GM12878 (cell line): Measurements from ENCODE around the gene SPSB3. TPM values are rescaled to one million over a fixed set of nuclear protein-coding genes. Genes with fewer than 3 reads are reported as not detected.

Experiments
- ATAC-seq: fragments of 200-7000 bp; cut with Tn5 transposase; 3 replicates; pipeline ENCODE4 v1.9.1; 2020; ENCODE audit warnings: mild to moderate bottlenecking, moderate library complexity
- BruUV-seq: library from RNA; stranded (reverse); fragments of 400-500 nt; replicated peaks from 2 replicates; lab custom pipeline; 2021; lab: Mats Ljungman, UMichigan
- CTCF ChIA-PET: fragments of 300-600 bp; sonication (Branson Sonifier 250); formaldehyde crosslinking; extraction: SDS; loops from one replicate; lab custom pipeline; 2021; ENCODE audit warnings: inconsistent platforms; lab: Yijun Ruan, JAX
- POLR2A ChIA-PET: fragments of 350-600 bp; formaldehyde crosslinking; extraction: SDS; loops from one replicate; lab custom pipeline; 2021; ENCODE audit warnings: inconsistent platforms; lab: Charles Lee
- RAD21 ChIA-PET: fragments of 300-600 bp; sonication (Branson Sonifier 250); formaldehyde crosslinking; loops from one replicate; lab custom pipeline; 2023; ENCODE audit warnings: antibody characterized with exemption; ENCODE audit not compliant: unreplicated experiment; lab: Charles Lee
- SMC1A ChIA-PET: fragments of 300-600 bp; sonication (Branson Sonifier 250); formaldehyde crosslinking; loops from one replicate; lab custom pipeline; 2023; ENCODE audit not compliant: unreplicated experiment, uncharacterized antibody; lab: Charles Lee
- DNase-seq: peaks from one replicate; pipeline ENCODE4 v3.0.0-alpha.2; 2011; ENCODE audit warnings: low read depth, low spot score
- FAIRE-seq: peaks from 3 replicates; lab custom pipeline; 2011; peaks lifted over from hg19 to GRCh38; lab: Jason Lieb, UNC
- H2AFZ ChIP-seq: 2 replicates; pipeline ENCODE4 v1.6.0; 2011; ENCODE audit warnings: low read depth, low read length, control low read depth; ENCODE audit not compliant: control insufficient read depth
- H3K27ac ChIP-seq: 2 replicates; pipeline ENCODE4 v1.5.1; 2011; ENCODE audit warnings: control low read depth; ENCODE audit not compliant: control insufficient read depth, insufficient read depth
- H3K27me3 ChIP-seq, 2 experiments: replicated peaks in 1 of 2; 2 replicates each; pipeline versions ENCODE4 v1.6.0 to v1.6.1; 2011; ENCODE audit warnings: low read length in 1 of 2; ENCODE audit not compliant: control insufficient read depth in 2 of 2, insufficient read depth in 2 of 2
- H3K36me3 ChIP-seq, 2 experiments: 2 replicates each; pipeline ENCODE4 v1.5.1; 2011; ENCODE audit warnings: low read length in 1 of 2; ENCODE audit not compliant: control insufficient read depth in 2 of 2, insufficient read depth in 2 of 2
- H3K4me1 ChIP-seq: 2 replicates; pipeline ENCODE4 v1.6.1; 2011; ENCODE audit warnings: mild to moderate bottlenecking, low read length, moderate library complexity, mixed read lengths; ENCODE audit not compliant: control insufficient read depth, insufficient read depth
- H3K4me2 ChIP-seq: 2 replicates; pipeline ENCODE4 v1.6.0; 2011; ENCODE audit warnings: control low read depth; ENCODE audit not compliant: control insufficient read depth, insufficient read depth
- H3K4me3 ChIP-seq: fragments of 200-600 bp; sonication (generic); 2 replicates; pipeline ENCODE4 v1.5.1; 2016
- H3K79me2 ChIP-seq: 2 replicates; pipeline ENCODE4 v1.6.0; 2011; ENCODE audit warnings: low read length; ENCODE audit not compliant: control insufficient read depth, insufficient read depth
- H3K9ac ChIP-seq: 2 replicates; pipeline ENCODE4 v1.8.0; 2011; ENCODE audit warnings: low read length, control low read depth, mixed read lengths; ENCODE audit not compliant: control insufficient read depth, insufficient read depth
- H3K9me3 ChIP-seq: replicated peaks from 3 replicates; pipeline ENCODE4 v1.5.1; 2011; ENCODE audit warnings: mild to moderate bottlenecking, low read length; ENCODE audit not compliant: control insufficient read depth, insufficient read depth
- H4K20me1 ChIP-seq: 2 replicates; pipeline ENCODE4 v1.6.0; 2011; ENCODE audit not compliant: control insufficient read depth, insufficient read depth
- BACH1 ChIP-seq: fragments of 450-650 bp; IDR thresholded peaks from 2 replicates; pipeline ENCODE4 v1.6.1; 2017; ENCODE audit warnings: mild to moderate bottlenecking, borderline replicate concordance
- BCL11A ChIP-seq: IDR thresholded peaks from 2 replicates; pipeline ENCODE4 v1.6.1; 2011; ENCODE audit warnings: low read depth, low read length
- BHLHE40 ChIP-seq, 2 experiments: fragments of 450-650 bp in 1 of 2; IDR thresholded peaks; 2 replicates each; pipeline ENCODE4 v1.6.1; 2011 to 2017; ENCODE audit warnings: low read depth in 2 of 2, borderline replicate concordance in 1 of 2, improper control_type of control experiment in 1 of 2, low read length in 1 of 2, mild to moderate bottlenecking in 1 of 2
- CREB1 ChIP-seq: IDR thresholded peaks from 2 replicates; pipeline ENCODE4 v1.6.1; 2012; ENCODE audit warnings: low read depth, mild to moderate bottlenecking, inconsistent platforms
- EED ChIP-seq: sonication (generic); IDR thresholded peaks from 2 replicates; pipeline ENCODE4 v1.6.1; 2016; ENCODE audit warnings: antibody characterized with exemption, low read depth
- GATAD2B ChIP-seq: fragments of 450-650 bp; conservative IDR thresholded peaks from 2 replicates; pipeline ENCODE4 v1.6.1; 2017; ENCODE audit warnings: low read depth, mild to moderate bottlenecking, moderate library complexity
- IKZF1 ChIP-seq: fragments of 450-650 bp; conservative IDR thresholded peaks from 2 replicates; pipeline ENCODE4 v1.6.1; 2017; ENCODE audit warnings: antibody characterized with exemption, mild to moderate bottlenecking
- LARP7 ChIP-seq: fragments of 450-650 bp; IDR thresholded peaks from 2 replicates; pipeline ENCODE4 v1.6.1; 2017; ENCODE audit warnings: mild to moderate bottlenecking
- NFIC ChIP-seq: IDR thresholded peaks from 2 replicates; pipeline ENCODE4 v1.6.1; 2012; ENCODE audit warnings: low read depth, mild to moderate bottlenecking, inconsistent platforms, low read length, moderate library complexity
- NR2F1 ChIP-seq: fragments of 450-650 bp; conservative IDR thresholded peaks from 2 replicates; pipeline ENCODE4 v1.6.1; 2017; ENCODE audit warnings: mild to moderate bottlenecking
- PAX5 ChIP-seq: IDR thresholded peaks from 2 replicates; pipeline ENCODE4 v1.6.1; 2011; ENCODE audit warnings: low read depth, low read length, borderline replicate concordance
- POLR2A ChIP-seq: IDR thresholded peaks from 2 replicates; pipeline ENCODE4 v1.6.1; 2011; ENCODE audit warnings: low read depth, mild to moderate bottlenecking, low read length
- POLR2AphosphoS5 ChIP-seq: IDR thresholded peaks from 2 replicates; pipeline ENCODE4 v1.6.1; 2011; ENCODE audit warnings: mild to moderate bottlenecking, low read length, inconsistent platforms
- RELB ChIP-seq: fragments of 450-650 bp; IDR thresholded peaks from 2 replicates; pipeline ENCODE4 v1.6.1; 2017; ENCODE audit warnings: low read depth, mild to moderate bottlenecking, moderate library complexity
- RUNX3 ChIP-seq: IDR thresholded peaks from 2 replicates; pipeline ENCODE4 v1.6.1; 2012; ENCODE audit warnings: low read length, inconsistent platforms
- SMAD5 ChIP-seq: IDR thresholded peaks from 2 replicates; pipeline ENCODE4 v1.6.1; 2016; ENCODE audit warnings: antibody characterized with exemption, low read depth
- TARDBP ChIP-seq: IDR thresholded peaks from 2 replicates; pipeline ENCODE4 v1.6.1; 2016; ENCODE audit warnings: borderline replicate concordance
- TBL1XR1 ChIP-seq: IDR thresholded peaks from 2 replicates; pipeline ENCODE4 v1.6.1; 2012; ENCODE audit warnings: low read depth, low read length, improper control_type of control experiment
- TCF12 ChIP-seq: IDR thresholded peaks from 2 replicates; pipeline ENCODE4 v1.6.1; 2011; ENCODE audit warnings: low read depth, mild to moderate bottlenecking, low read length
- WRNIP1 ChIP-seq: IDR thresholded peaks from 2 replicates; pipeline ENCODE4 v1.6.1; 2011; ENCODE audit warnings: low read depth, low read length, improper control_type of control experiment, borderline replicate concordance
- YY1 ChIP-seq: IDR thresholded peaks from 2 replicates; pipeline ENCODE4 v1.6.1; 2011; ENCODE audit warnings: low read depth, mild to moderate bottlenecking, low read length
- ZBED1 ChIP-seq: IDR thresholded peaks from 2 replicates; pipeline ENCODE4 v1.6.1; 2016; ENCODE audit warnings: borderline replicate concordance
- WGBS: methylation state at CpG from one replicate; pipeline ENCODE4 v1.1.6; 2016; ENCODE audit warnings: low lambda C conversion rate; ENCODE audit not compliant: insufficient replicate concordance, insufficient coverage; ENCODE audit errors: missing lambda C conversion rate; 5-methylcytosine and 5-hydroxymethylcytosine counted together
- in situ Hi-C: fragments of 300-500 bp; cut with MboI; formaldehyde crosslinking; loops from 9 replicates; pipeline ENCODE4 v1.14.3; 2018; ENCODE audit warnings: mixed read lengths
- intact Hi-C: fragments of 100-400 bp; cut with micrococcal nuclease; formaldehyde crosslinking; loops from one replicate; pipeline ENCODE4 v1.14.2; 2022; ENCODE audit not compliant: unreplicated experiment
- polyA plus RNA-seq, 11 experiments: library from polyadenylated mRNA; depleted of rRNA in 4 of 11; unstranded in 6 of 11; stranded (reverse) in 5 of 11; fragments of >200 nt; fragmentation: Nextera tagmentation in 4 of 11; fragmentation: Illumina TruSeq in 1 of 11; extraction: Ambion mirVana in 4 of 11; extraction: Trizol in 1 of 11; gene quantifications; 1 replicate in 1 of 11; 2 replicates in 10 of 11; pipeline versions ENCODE4 v1.2.1 to v1.2.3, GENCODE V29; 2011 to 2016; ENCODE audit warnings: inconsistent platforms in 2 of 11, missing spikeins in 2 of 11, low read depth in 1 of 11
- total RNA-seq, 4 experiments: library from RNA; depleted of rRNA in 3 of 4; stranded (reverse); fragments of >200 nt in 3 of 4; fragmentation: Illumina TruSeq in 1 of 4; extraction: Trizol in 1 of 4; gene quantifications; 2 replicates each; pipeline versions ENCODE4 v1.2.1 to v1.2.3, GENCODE V29; 2013 to 2021

Gene SPSB3
- total and polyA plus RNA-seq, 10 of the 15 experiments (the other 5 are each of a cell fraction or from before 2014, with no cell fraction given) = 0.31 to 26.9 (median 14.0) TPM

GRCh38 chr16:1771188-1771863 lies 11.0 kb downstream of the SPSB3 start, which contains the start of gene NME3:
Gene NME3 (minus strand): TSS chr16:1771543. CDS start chr16:1771534, 9 bp downstream.
- intact Hi-C loops = loop anchor here (5.0 kb wide), 1 partner anchor 64 kb away; the partner anchor contains the start of gene MAPK8IP3
- ATAC-seq = peak; percentile 75
- Histone ChIP-seq H3K27ac (peak within 1 kb of the TSS; percentile 89), H3K36me3 (peaks cover 0 to 20% of the 10 kb centered on the region in 2 experiments; a peak in 3 of 4 replicates), H3K4me1 (peaks cover 15% of the 10 kb centered on the region), H3K9ac (peak within 1 kb of the TSS; percentile 78), H3K4me2 (peak within 1 kb of the TSS; percentile 86), H3K79me2 (peaks cover 43% of the 10 kb centered on the region), H2AFZ (peak within 1 kb of the TSS; percentile 61), H3K9me3 (no peaks in the 10 kb centered on the region), H3K27me3 (no peaks in the 10 kb centered on the region), H4K20me1 (no peaks in the 10 kb centered on the region), H3K4me3 (peak within 1 kb of the TSS; percentile 100)
- BruUV-seq = no TSS peak
- FAIRE-seq = peak; percentile 47
- under 1% methylated on average over 57 of the region's 79 CpGs for WGBS
- in situ Hi-C loops = loop anchor here (5.0 kb wide), 1 partner anchor 59 kb away; no protein-coding TSS in a partner anchor
- ChIA-PET SMC1A (interaction anchor here (1.2 kb wide), 1 partner anchor 11 kb away, joined by 4 read pairs; the partner anchor contains the start of genes NUBP2 and SPSB3), RAD21 (interaction anchor here (3.1 kb wide), 1 partner anchor 11 kb away, joined by 22 read pairs; the partner anchor contains the start of genes NUBP2 and SPSB3), CTCF (interaction anchor here (1.9 kb wide), 1 partner anchor 11 kb away, joined by 12 read pairs; the partner anchor contains the start of genes NUBP2 and SPSB3), POLR2A (interaction anchor here (1.6 to 5.8 kb wide), 2 partner anchors 11 to 64 kb away, joined by 4 to 39 read pairs; partner anchors contain the start of genes NUBP2 and SPSB3)
- no peak for DNase-seq
- TF ChIP-seq IKZF1 = peak; percentile 15; the same call in 1 of the 2 replicates
- TF ChIP-seq RELB = peak; percentile 82; the same call in 1 of the 2 replicates
- no peak for TF ChIP-seq EED
- 0 out of 2 replicates have a peak, but pooled peaks have one; percentile 20 for TF ChIP-seq TBL1XR1
- no peak for TF ChIP-seq SMAD5
- peak; percentile 54; the same call in 1 of the 2 replicates for TF ChIP-seq POLR2A
- peak; percentile 60 for TF ChIP-seq CREB1
- peak in 1 of 2 experiments; percentile 29; a peak in 2 of 4 replicates for TF ChIP-seq BHLHE40 (IDR thresholded peaks at IDR 0.05; ENCODE audit: borderline replicate concordance in 1 of 2, low read depth in 2 of 2, low read length in 1 of 2)
- TF ChIP-seq TARDBP = 0 out of 2 replicates have a peak, but pooled peaks have one; percentile 12
- no peak for TF ChIP-seq WRNIP1
- TF ChIP-seq ZBED1 = no peak
- 0 out of 2 replicates have a peak, but pooled peaks have one; percentile 22 for TF ChIP-seq TCF12
- TF ChIP-seq POLR2AphosphoS5 = 0 out of 2 replicates have a peak, but pooled peaks have one; percentile 28
- TF ChIP-seq NR2F1 = peak; percentile 56; the same call in 1 of the 2 replicates
- no peak for TF ChIP-seq BCL11A
- peak; percentile 64; the same call in 1 of the 2 replicates for TF ChIP-seq BACH1
- TF ChIP-seq LARP7 = peak; percentile 35
- TF ChIP-seq NFIC = no peak
- TF ChIP-seq YY1 = peak; percentile 83; the same call in 1 of the 2 replicates
- peak; percentile 25; the same call in 1 of the 2 replicates for TF ChIP-seq GATAD2B
- peak; percentile 54 for TF ChIP-seq RUNX3
- TF ChIP-seq PAX5 = 0 out of 2 replicates have a peak, but pooled peaks have one; percentile 21
